DND-41 (cell line): ENCODE results near the gene LAMB2.
A peak's percentile ranks its signal among the peaks of the same experiment; 100 is the strongest.

Source experiments
- ATAC-seq: fragments of 200-7000 bp; cut with Tn5 transposase; 3 replicates; pipeline ENCODE4 v1.9.1; 2021; ENCODE audit warnings: low read depth; ENCODE audit not compliant: insufficient read depth
- DNase-seq: peaks from one replicate; pipeline ENCODE4 v3.0.0-alpha.2; 2020
- H2AFZ ChIP-seq: 2 replicates; pipeline ENCODE4 v1.6.0; 2012; ENCODE audit warnings: low read depth, low read length
- H3K27ac ChIP-seq: 2 replicates; pipeline ENCODE4 v1.5.1; 2012; ENCODE audit warnings: low read length, inconsistent platforms
- H3K27me3 ChIP-seq: fragments of 200-600 bp; sonication (generic); 2 replicates; pipeline ENCODE4 v1.6.0; 2012; ENCODE audit warnings: low read length, mild to moderate bottlenecking, inconsistent platforms; ENCODE audit not compliant: insufficient read depth, poor library complexity
- H3K36me3 ChIP-seq: 2 replicates; pipeline ENCODE4 v1.5.1; 2012; ENCODE audit warnings: low read length, inconsistent platforms; ENCODE audit not compliant: insufficient read depth
- H3K4me1 ChIP-seq: 2 replicates; pipeline ENCODE4 v1.5.1; 2012; ENCODE audit warnings: mild to moderate bottlenecking, low read length; ENCODE audit not compliant: insufficient read depth
- H3K4me2 ChIP-seq: 2 replicates; pipeline ENCODE4 v1.6.0; 2012; ENCODE audit warnings: mild to moderate bottlenecking, moderate library complexity, low read length, inconsistent platforms; ENCODE audit not compliant: insufficient read depth
- H3K4me3 ChIP-seq, 2 experiments: fragments of 200-600 bp in 1 of 2; shearing (Covaris generic) in 1 of 2; 2 replicates each; pipeline ENCODE4 v1.5.1; 2012 to 2016; ENCODE audit warnings: inconsistent platforms in 2 of 2, low read length in 2 of 2, mild to moderate bottlenecking in 2 of 2, low read depth in 1 of 2, moderate library complexity in 1 of 2
- H3K79me2 ChIP-seq: 2 replicates; pipeline ENCODE4 v1.6.0; 2012; ENCODE audit warnings: low read length, inconsistent platforms; ENCODE audit not compliant: insufficient read depth
- H3K9ac ChIP-seq: 2 replicates; pipeline ENCODE4 v1.6.0; 2012; ENCODE audit warnings: low read depth, mild to moderate bottlenecking, inconsistent platforms, low read length, moderate library complexity
- H3K9me3 ChIP-seq: 2 replicates; pipeline ENCODE4 v1.5.1; 2012; ENCODE audit warnings: low read length, moderate library complexity, mild to moderate bottlenecking, inconsistent platforms; ENCODE audit not compliant: insufficient read depth, severe bottlenecking
- H4K20me1 ChIP-seq: 2 replicates; pipeline ENCODE4 v1.6.0; 2012; ENCODE audit warnings: low read length; ENCODE audit not compliant: insufficient read depth
- EZH2 ChIP-seq: IDR thresholded peaks from 3 replicates; pipeline ENCODE4 v1.6.1; 2012; ENCODE audit warnings: borderline replicate concordance, low read depth, mild to moderate bottlenecking, moderate library complexity, low read length, inconsistent platforms; ENCODE audit not compliant: severe bottlenecking
- TF ChIP-seq, protein P1 (sequence below): IDR thresholded peaks from 2 replicates; pipeline ENCODE4 v1.5.1; 2012; ENCODE audit warnings: borderline replicate concordance, low read length, moderate library complexity, mild to moderate bottlenecking; ENCODE audit not compliant: poor library complexity, severe bottlenecking; ENCODE audit errors: extremely low read depth

The LAMB2 gene

GRCh38 chr3:49092938-49093852 lies 39.7 kb downstream of the LAMB2 start:
- H4K20me1 ChIP-seq, result peaks cover 45% of the 10 kb centered on the region
- DNase-seq, result peak; percentile 89
- peaks cover 54% of the 10 kb centered on the region for H3K79me2 ChIP-seq
- peak overlapping the region; percentile 94 for H2AFZ ChIP-seq
- peaks cover 43% of the 10 kb centered on the region for H3K4me1 ChIP-seq
- no peaks in the 10 kb centered on the region for H3K27me3 ChIP-seq
- peak overlapping the region; percentile 68 for H3K9ac ChIP-seq
- ATAC-seq, result peak; percentile 29
- H3K9me3 ChIP-seq, result no peaks in the 10 kb centered on the region
- peak overlapping the region; percentile 95 for H3K27ac ChIP-seq
- TF ChIP-seq, protein P1, sequence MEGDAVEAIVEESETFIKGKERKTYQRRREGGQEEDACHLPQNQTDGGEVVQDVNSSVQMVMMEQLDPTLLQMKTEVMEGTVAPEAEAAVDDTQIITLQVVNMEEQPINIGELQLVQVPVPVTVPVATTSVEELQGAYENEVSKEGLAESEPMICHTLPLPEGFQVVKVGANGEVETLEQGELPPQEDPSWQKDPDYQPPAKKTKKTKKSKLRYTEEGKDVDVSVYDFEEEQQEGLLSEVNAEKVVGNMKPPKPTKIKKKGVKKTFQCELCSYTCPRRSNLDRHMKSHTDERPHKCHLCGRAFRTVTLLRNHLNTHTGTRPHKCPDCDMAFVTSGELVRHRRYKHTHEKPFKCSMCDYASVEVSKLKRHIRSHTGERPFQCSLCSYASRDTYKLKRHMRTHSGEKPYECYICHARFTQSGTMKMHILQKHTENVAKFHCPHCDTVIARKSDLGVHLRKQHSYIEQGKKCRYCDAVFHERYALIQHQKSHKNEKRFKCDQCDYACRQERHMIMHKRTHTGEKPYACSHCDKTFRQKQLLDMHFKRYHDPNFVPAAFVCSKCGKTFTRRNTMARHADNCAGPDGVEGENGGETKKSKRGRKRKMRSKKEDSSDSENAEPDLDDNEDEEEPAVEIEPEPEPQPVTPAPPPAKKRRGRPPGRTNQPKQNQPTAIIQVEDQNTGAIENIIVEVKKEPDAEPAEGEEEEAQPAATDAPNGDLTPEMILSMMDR, result no peak
- no peak for TF ChIP-seq EZH2
- peak overlapping the region; percentile 48 to 71 for H3K4me3 ChIP-seq
- peaks cover 38% of the 10 kb centered on the region for H3K36me3 ChIP-seq
- H3K4me2 ChIP-seq, result peak overlapping the region; percentile 69

DNA sequence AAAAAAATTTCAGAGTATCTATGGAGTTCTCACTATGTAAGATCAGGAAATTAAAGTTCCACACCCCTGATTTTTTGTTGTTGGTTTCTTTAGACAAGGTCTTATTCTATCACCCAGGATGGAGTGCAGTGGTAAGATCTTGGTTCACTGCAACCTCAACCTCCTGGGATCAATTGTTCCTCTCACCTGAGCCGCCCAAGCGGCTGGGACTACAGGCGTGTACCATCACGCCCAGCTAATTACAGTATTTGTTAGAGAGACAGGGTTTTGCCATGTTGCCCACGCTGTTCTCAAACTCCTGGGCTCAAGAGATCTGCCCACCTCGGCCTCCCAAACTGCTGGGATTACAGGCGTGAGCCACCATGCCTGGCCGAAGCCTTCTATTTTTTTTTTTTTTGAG lies 51.4 kb downstream of the LAMB2 start:
- Histone ChIP-seq H3K27me3 (no peaks in the 10 kb centered on the region), H3K9me3 (no peaks in the 10 kb centered on the region), H2AFZ (no peak overlapping the region), H3K27ac (no peak overlapping the region), H3K4me2 (no peak overlapping the region), H3K79me2 (peaks cover 94% of the 10 kb centered on the region), H3K9ac (no peak overlapping the region), H4K20me1 (peaks cover 64% of the 10 kb centered on the region), H3K36me3 (peaks cover 35% of the 10 kb centered on the region), H3K4me1 (no peaks in the 10 kb centered on the region), H3K4me3 (no peak overlapping the region)
- DNase-seq (no peak), ATAC-seq (no peak)
- TF ChIP-seq, protein P1, result no peak
- TF ChIP-seq EZH2, result no peak

DNA sequence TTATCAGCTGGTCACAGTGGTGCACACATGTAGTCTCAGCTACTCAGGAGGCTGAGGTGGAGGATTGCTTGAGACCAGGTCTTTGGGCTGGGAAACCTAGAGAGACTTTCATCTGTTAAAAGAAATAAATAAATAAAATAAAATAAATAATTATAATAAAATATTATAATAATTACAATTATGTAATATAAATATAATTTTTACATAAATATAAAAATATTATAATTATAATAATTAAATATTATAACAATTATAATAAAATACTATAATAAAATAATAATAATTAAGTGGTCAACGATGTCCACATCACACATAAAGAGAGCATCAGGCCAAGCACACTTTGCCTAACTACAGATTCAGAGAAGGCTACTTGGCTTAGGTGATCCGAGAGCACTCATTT lies 53.6 kb downstream of the LAMB2 start:
- Histone ChIP-seq H4K20me1 (peaks cover 59% of the 10 kb centered on the region), H3K79me2 (peaks cover 88% of the 10 kb centered on the region), H3K4me3 (no peak overlapping the region), H3K9ac (no peak overlapping the region), H2AFZ (no peak overlapping the region), H3K36me3 (peaks cover 52% of the 10 kb centered on the region), H3K9me3 (no peaks in the 10 kb centered on the region), H3K4me1 (no peaks in the 10 kb centered on the region), H3K27me3 (no peaks in the 10 kb centered on the region), H3K4me2 (no peak overlapping the region), H3K27ac (no peak overlapping the region)
- DNase-seq (no peak), ATAC-seq (no peak)
- TF ChIP-seq, protein P1, result no peak
- TF ChIP-seq EZH2, result no peak
